ENCODE data around the gene SACM1L.

SACM1L gene

GRCh38 chr3:45711931-45712330 is 22.7 kb downstream of the SACM1L start:
- Histone ChIP-seq H3K9me2 (replicated peaks; ENCODE audit: control insufficient read depth, low read length) (no peaks in the 10 kb centered on the region), H3K9me3 (ENCODE audit: control insufficient read depth, insufficient read depth, low read length) (no peaks in the 10 kb centered on the region), H3K4me3 (ENCODE audit: low read length) (no peak overlapping the region), H3K27me3 (ENCODE audit: control insufficient read depth, low read length) (no peaks in the 10 kb centered on the region), H4K20me1 (ENCODE audit: control insufficient read depth, insufficient read depth, low read depth, low read length) (no peaks in the 10 kb centered on the region), H3K36me3 (ENCODE audit: control insufficient read depth, low read length) (peaks cover 53% of the 10 kb centered on the region), H3K4me1 (ENCODE audit: control insufficient read depth, low read length) (no peaks in the 10 kb centered on the region), H3F3A (ENCODE audit: control insufficient read depth, insufficient read depth) (no peaks in the 10 kb centered on the region), H3K27ac (ENCODE audit: low read depth, low read length) (no peak overlapping the region), H3K4me2 (ENCODE audit: low read length) (no peak overlapping the region), H3K79me2 (ENCODE audit: control insufficient read depth, low read length) (no peaks in the 10 kb centered on the region)
- no peak for TF ChIP-seq EZH2phosphoT487 (IDR thresholded peaks at IDR 0.05; ENCODE audit: borderline replicate concordance, low read length)
- no peak for TF ChIP-seq CTCF (IDR thresholded peaks at IDR 0.05; ENCODE audit: low read depth, low read length, poor library complexity, severe bottlenecking)

GRCh38 chr3:45712434-45713110 is 23.4 kb downstream of the SACM1L start:
- H3K27me3 ChIP-seq (ENCODE audit: control insufficient read depth, low read length): no peaks in the 10 kb centered on the region
- peaks cover 48% of the 10 kb centered on the region for H3K36me3 ChIP-seq (ENCODE audit: control insufficient read depth, low read length)
- TF ChIP-seq EZH2phosphoT487 (IDR thresholded peaks at IDR 0.05; ENCODE audit: borderline replicate concordance, low read length): no peak
- TF ChIP-seq CTCF (IDR thresholded peaks at IDR 0.05; ENCODE audit: low read depth, low read length, poor library complexity, severe bottlenecking): no peak

GRCh38 chr3:45715945-45716344 is 26.7 kb downstream of the SACM1L start:
- no peaks in the 10 kb centered on the region for H3K9me2 ChIP-seq (replicated peaks; ENCODE audit: control insufficient read depth, low read length)
- no peaks in the 10 kb centered on the region for H3K4me1 ChIP-seq (ENCODE audit: control insufficient read depth, low read length)
- peaks cover 28% of the 10 kb centered on the region for H3K36me3 ChIP-seq (ENCODE audit: control insufficient read depth, low read length)
- H4K20me1 ChIP-seq (ENCODE audit: control insufficient read depth, insufficient read depth, low read depth, low read length): no peaks in the 10 kb centered on the region
- H3K27me3 ChIP-seq (ENCODE audit: control insufficient read depth, low read length): no peaks in the 10 kb centered on the region
- H3K4me3 ChIP-seq (ENCODE audit: low read length): no peak overlapping the region
- H3F3A ChIP-seq (ENCODE audit: control insufficient read depth, insufficient read depth): no peaks in the 10 kb centered on the region
- no peak overlapping the region for H3K4me2 ChIP-seq (ENCODE audit: low read length)
- H3K27ac ChIP-seq (ENCODE audit: low read depth, low read length): no peak overlapping the region
- TF ChIP-seq EZH2phosphoT487 (IDR thresholded peaks at IDR 0.05; ENCODE audit: borderline replicate concordance, low read length) (no peak), CTCF (IDR thresholded peaks at IDR 0.05; ENCODE audit: low read depth, low read length, poor library complexity, severe bottlenecking) (no peak)
- no peaks in the 10 kb centered on the region for H3K9me3 ChIP-seq (ENCODE audit: control insufficient read depth, insufficient read depth, low read length)
- H3K79me2 ChIP-seq (ENCODE audit: control insufficient read depth, low read length): no peaks in the 10 kb centered on the region

More at GRCh38 chr3:45712434-45713110, 23.4 kb downstream of the SACM1L start:
- Histone ChIP-seq H3K9me2 (replicated peaks; ENCODE audit: control insufficient read depth, low read length) (no peaks in the 10 kb centered on the region), H4K20me1 (ENCODE audit: control insufficient read depth, insufficient read depth, low read depth, low read length) (no peaks in the 10 kb centered on the region), H3K79me2 (ENCODE audit: control insufficient read depth, low read length) (no peaks in the 10 kb centered on the region), H3F3A (ENCODE audit: control insufficient read depth, insufficient read depth) (no peaks in the 10 kb centered on the region), H3K4me2 (ENCODE audit: low read length) (no peak overlapping the region), H3K27ac (ENCODE audit: low read depth, low read length) (no peak overlapping the region), H3K9me3 (ENCODE audit: control insufficient read depth, insufficient read depth, low read length) (no peaks in the 10 kb centered on the region), H3K4me1 (ENCODE audit: control insufficient read depth, low read length) (no peaks in the 10 kb centered on the region), H3K4me3 (ENCODE audit: low read length) (no peak overlapping the region)

Data from DOHH2 (cell line).